NCI-H2227 treated with DMSO at 0.1 percent for 48 hours (cell line): ENCODE measurements around the gene DNAH17.
A peak's percentile ranks its signal among the peaks of the same experiment; 100 is the strongest.

Source experiments
- DNase-seq: peaks from one replicate; lab custom pipeline; 2025; lab: John Stamatoyannopoulos, UW

The DNAH17 gene

DNA sequence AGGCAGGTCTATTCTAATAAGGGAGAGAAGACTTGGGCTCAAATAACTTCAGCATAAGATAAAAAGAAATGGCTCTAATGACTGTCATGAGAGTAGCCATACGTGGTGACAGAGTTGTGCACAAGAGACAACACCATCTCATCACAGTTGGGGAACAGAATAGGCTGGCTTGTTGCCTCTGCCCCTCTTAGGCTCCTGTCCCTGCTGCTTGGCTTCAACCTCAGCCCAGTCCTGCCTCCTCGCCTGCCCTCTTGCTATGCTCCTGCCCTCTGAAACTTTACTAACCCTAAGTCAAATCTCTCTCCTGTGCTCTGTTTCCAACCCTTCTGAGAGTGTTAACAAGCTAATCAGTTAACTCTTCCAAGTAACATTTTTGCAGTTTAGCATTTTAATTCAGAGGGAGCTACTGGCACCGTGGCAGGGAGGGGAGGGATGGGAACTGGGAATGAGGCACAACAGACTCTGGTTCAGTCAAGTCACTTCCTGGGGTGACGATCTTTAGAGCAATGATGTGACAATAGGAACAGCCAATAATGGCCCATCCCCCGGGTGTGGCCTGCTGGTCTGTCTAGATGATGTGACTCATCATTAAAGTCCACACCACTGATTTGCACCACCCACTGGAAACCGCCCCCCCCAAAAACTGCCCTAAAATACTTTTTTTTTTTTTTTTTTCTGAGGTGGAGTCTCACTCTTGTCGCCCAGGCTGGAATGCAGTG, 35.5 kb downstream of the DNAH17 start:
- no peak for DNase-seq

DNA sequence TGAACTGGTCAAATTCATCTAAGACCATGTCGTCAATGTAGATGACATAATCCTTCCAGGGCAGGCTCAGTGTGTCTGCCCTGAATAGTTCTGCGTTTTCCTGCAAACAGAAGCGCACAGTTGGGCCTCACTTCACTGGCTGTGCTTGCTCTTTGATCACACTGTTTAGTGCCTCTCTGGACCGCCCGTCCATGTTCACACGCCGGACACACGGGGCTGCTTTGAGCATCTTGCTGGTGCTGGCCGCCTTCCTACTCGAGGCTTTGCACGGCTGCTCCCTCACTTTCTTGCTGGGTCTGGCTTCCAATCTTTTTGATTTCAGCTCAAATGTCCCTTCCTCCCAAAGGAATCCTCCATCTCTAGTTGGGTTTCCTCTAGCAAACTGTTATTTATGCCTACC, 37.4 kb downstream of the DNAH17 start:
- no peak for DNase-seq

DNA sequence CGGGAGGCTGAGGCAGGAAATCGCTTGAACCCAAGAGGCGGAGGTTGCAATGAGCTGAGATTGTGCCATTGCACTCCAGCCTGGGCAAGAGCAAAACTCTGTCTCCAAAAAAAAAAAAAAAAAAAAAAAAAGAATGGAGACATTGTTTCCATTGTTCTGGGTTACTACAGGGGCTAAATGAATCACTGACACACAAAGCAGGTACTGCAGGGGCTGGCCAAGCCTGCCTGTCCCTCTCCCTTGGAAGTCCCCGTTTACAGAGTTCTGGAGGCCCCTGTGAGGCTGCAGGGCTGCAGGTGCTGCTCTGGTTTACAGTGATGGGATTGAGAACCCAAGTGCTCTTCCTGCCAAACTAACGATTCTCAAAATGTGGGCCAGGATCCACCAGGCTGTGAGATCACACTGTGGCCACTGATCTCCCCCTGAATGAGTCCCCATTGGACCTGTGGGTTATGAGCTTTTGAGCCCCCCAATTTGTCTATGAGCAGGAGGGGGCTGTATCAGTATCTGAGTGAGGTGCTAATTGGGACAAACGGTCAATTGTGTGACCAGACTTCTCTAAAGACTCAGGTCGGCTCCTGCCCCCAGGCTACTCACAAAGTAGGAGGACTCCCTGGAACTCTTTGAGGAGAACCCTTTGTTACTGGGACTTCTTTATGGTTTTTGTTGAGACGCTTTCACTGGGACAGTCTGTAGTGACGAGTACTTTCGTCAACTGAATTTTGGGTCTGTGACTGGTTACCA, 39.0 kb downstream of the DNAH17 start:
- DNase-seq, result no peak

DNA sequence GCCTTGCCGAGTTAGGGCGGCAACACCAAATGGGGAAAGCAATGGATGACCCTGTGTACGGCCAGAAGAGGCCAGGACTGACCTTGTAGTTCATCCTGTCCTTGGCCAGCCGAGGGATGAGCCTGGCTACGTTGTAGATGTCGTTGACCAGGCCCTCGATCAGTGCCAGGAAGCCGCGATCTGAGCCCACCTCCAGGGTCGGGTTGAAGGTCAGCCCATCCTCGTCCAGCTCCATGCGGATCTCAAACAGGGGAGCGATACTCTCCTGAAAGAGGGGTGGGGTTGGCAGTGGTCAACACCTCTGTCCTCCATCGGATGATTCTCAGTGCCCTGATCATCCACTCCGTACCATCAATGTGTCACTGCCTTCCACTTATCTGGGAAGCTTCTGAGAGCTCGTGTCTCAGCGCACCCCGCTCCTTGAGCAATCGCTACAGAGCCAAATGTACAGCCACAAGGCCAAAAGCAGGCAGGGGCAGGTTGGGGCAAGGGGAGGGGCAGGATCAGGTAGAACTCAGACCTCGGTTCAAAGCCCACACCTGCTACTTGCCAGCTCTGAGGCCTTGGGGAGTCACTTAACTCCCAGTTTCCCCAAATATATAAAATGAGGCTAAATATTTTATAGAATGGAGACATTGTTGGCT, 39.9 kb downstream of the DNAH17 start:
- no peak for DNase-seq

DNA sequence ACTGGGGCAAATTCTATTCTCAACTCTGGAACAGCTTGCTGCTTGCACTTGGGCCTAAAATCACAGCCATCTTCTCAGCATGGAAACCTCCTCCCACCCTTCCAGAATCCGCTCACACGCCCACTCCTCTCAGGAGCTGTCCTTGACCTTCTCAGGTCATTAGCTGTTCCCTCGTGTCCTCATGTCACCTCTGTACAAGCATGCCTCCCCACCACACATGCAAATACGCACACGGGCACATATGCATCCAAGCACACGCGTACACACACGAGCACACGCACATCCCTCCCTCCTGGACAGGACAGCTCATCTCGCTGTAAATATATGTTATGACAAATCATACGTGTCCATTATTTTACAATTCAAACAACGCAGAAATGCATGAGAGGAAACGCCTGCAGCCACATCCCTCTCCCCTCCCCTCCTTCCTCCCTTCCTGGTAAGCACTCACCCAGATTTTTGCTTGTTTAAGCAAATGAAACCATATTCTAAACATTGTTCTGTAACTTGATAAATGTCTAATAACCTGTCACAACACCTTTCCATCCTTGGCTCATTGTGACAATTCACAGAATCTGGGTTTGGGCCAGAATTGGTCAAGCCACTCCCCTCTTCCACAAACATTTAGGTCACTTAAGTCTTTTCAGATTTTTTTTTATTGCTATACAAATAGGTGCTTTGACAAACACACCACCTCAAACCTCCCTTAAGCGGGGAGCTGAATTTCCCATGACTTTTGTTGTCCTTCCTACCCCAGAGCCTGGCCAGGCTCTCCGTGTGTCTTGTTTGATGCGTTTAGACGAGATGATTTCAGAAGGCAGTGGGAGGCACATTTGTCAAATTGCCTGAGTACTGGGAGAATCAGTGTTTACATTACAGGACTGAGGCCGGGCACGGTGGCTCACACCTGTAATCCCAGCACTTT, 41.7 kb downstream of the DNAH17 start:
- peak; percentile 77 for DNase-seq

DNA sequence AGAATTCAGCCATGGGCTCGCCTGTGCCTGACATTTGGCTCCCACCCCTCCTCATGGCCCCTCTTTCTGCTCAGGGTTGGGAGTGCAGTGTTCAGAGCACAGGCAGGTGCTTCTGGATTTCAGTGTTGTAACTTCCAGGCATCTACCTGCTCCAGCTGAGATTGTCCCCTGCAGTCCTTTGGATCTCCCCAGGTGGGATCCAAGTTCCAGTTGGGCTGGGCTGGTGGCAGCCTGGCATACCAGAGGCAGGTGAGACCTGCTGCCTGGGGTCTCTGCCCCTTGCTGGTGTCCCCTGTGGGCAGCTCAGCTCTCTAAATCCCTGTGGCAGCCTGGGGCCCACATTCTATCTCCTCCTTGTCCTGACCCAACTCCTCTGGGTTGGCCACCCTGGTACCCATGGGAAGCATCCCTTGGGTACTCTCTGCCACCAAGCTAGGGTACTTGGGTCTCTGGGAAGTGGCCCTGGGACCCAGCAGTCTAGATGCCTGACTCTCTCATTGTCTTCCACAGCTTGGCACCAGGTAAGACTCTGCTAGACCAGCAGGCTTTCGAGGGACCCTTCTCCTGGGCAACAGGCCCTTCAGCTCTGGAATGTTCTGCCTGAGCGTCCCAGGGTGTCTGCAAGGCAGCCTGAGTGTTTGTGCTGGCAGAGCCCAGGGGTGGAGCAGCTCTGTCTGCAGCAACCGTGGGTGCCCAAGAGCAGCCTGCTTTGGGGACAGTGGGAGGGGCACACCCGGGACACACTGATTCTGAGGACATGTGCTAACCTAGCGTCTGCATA, 42.5 kb downstream of the DNAH17 start:
- no peak for DNase-seq

DNA sequence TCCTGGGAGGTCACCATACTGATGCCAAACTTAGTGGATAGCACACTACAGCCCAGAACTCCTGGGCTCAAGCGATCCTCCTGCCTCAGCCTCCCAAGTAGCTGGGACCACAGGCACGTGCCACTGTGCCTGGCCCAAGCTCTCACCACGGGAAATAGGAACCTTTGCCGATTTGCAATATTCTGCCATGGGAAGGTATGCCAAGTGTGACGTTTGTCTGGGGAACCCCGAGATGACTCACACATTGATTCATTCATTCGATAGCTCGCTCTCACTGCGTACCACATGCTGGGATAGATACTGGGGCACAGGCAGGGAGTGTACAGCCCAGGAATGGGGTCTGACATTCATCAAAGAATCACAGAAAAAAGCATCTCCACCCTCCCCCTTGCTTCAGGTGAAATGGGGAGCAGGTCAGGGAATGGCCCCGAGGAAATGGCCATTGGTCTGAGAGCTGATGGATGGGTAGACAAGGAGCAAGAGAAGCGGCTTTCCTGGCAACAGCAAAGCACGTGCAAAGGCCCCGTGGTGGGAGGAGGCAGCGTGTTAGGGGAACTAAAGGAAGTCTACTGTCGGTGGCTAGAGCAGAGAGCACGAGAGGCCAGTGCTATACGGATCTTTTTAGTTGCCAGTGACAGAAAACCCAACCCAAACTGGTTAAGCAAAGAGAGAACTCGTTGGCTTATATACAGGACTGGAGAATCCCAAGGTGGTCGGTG, 44.1 kb downstream of the DNAH17 start:
- no peak for DNase-seq

DNA sequence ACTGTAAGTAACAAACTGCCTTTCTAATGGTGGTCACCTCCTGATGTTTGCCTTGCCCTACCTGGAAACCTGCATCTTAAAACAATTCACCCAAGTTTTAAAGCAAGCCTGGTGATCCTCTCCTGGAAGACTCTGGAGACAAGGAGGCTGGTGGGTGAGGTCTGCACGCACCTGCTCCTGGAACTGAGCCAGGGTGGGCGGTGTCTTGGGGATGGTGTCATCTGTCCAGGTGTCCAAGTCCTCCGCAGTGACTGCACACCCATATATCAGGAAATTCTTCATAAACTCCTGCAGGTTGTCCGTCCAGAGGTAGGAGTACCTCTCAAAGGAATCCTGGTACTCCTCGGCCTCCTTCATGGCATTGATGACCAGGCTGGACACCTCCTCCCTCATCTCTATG, 44.9 kb downstream of the DNAH17 start:
- DNase-seq, result no peak

DNA sequence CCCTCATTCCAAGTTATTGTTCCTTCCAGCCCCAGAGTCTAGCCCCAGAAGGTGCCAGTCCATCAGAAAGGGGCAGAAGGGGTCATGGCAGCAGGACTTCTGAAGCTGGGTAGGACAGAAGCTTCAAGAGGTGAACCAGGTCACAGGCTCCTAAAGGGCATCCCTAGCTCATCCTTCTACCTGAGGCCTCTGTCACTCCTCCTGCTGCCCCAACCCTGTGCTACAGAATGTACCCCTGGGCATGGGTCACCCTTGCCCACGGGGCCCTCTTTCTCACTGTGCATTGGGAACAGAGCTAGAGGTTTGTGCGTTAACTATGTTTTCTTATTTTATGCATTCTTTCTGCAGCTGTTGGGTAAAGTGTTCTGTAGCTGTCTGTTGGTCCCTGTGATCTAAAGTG, 46.5 kb downstream of the DNAH17 start:
- DNase-seq, result no peak

DNA sequence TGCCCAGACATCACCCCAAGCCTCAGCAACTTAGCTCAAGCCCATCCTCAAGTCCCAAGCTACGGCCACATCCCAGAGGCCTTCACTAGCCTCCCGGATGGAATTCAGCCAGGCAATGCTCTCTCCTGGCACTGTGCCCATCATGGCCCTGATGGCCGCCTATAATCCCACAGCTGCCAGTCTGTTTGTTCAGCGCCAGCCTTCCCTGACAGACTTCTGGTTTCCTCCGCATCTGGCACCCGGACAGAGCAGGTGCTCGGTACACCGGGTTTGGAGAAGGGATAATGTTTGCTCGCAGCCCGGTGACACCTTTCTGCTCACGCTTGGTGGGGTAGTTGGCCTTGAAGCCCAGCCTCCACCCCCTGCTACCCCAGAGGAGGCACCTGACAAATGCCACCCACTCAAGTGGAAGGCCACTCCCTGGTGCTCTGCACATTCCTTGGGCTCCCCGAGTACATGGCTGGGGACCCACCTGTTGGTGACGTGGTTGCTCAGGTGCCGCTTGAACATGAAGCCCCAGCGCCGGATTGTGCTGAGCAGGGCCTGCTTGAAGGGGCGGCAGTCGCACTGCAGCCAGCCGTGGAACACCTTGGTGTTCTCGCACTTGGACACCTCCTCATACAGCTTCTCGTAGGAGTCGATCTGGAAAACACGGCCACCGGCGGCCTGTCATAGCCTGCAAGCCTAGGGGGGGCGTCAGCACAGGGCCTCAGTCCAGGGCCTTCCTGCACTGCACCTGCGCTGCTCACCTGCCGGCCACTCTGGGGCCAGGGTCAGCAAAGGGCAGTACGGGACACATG, 47.1 kb downstream of the DNAH17 start:
- no peak for DNase-seq

DNA sequence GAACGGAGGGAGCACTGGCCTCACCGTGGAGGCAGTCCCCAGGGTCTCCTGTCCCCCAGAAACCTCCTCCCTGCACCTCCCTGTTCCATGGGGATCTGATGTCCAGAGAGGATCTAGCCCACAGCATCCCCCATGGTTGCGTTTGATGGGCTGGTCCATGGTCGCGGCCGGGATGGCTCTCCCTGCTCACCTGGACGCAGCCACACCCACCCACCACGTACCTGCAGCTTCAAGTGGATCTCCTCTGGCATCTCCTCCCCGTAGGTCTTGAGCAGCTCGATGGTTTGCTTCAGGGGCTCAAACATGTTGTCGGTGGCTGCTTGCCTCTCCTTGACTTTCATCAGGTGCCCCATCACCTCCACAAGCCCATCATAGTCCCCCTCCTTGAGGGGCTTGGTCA, 47.9 kb downstream of the DNAH17 start:
- DNase-seq, result no peak

DNA sequence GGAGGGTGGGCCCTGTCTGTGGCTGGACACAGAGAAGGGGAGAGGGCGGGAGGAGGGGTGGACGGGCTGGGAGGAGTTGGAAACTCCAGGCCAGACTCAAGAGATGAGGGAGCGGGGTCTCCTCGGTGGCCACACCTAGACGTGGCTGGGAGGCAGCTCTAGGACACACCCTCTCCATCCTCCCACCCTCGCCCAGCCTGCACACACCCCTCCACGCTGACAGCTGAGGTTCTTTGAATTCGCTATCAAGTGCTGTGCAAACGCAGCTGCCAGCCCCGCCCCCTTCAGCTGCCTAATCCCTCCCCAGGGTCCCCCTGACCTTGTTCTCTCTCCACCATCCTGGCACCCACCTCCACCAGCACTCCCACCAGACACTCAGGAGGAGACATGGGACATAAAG, 48.7 kb downstream of the DNAH17 start:
- peak; percentile 43 for DNase-seq

DNA sequence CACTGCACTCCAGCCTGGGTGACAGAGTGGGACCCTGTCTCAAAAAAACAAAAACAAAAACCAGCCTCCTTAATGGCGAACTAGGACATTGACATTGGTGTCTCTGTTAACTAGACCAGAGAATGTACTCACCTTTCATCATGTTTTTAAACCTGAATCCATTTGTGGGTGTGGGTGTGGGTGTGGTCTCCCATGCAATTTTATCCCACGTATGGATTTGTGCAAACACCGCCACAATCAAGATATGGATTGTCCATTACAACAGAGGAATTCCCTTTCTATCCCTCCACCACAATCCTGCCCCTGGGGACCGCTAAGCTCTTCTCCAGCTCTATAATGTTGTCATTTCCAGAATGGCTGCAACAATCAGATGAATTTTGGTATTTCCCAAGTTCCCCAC, 49.9 kb downstream of the DNAH17 start:
- DNase-seq, result no peak

DNA sequence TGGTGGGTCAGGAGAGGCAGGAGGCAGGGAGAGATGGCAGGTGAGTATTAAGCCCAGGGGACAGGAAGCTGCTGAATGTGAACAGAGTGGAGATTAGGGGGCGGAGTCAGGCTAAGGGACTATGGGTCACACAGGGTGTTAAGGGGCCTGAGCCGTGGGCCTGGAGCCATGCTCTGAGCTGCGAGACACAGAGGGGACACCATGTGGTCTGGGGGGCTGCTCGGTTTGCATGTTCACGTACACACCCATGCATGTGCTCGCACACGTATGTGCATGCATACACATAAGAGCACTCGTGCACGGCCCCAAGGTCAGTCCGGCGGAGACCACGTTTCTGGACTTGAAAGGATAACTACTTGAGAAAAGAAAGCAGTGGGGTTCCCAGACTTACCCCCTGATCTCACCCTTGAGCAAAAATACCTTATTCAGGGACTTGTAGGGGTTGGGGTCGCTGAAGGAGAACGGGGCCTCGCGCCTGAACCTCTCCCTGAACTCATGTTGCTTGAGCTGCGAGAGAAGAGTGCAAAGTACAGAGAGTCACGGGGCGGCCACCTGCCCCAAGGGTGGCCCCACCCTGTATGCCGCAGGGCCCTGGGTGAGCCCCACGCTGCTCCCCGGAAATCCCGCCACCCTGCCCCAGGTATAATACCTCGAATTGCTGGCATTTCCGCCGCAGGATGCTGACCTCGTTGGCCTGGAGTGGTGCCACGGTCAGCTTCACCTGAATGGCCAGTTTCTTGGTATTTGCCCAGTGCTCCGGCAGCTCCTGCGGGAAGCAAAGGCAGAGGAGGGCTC, 50.8 kb downstream of the DNAH17 start:
- no peak for DNase-seq

DNA sequence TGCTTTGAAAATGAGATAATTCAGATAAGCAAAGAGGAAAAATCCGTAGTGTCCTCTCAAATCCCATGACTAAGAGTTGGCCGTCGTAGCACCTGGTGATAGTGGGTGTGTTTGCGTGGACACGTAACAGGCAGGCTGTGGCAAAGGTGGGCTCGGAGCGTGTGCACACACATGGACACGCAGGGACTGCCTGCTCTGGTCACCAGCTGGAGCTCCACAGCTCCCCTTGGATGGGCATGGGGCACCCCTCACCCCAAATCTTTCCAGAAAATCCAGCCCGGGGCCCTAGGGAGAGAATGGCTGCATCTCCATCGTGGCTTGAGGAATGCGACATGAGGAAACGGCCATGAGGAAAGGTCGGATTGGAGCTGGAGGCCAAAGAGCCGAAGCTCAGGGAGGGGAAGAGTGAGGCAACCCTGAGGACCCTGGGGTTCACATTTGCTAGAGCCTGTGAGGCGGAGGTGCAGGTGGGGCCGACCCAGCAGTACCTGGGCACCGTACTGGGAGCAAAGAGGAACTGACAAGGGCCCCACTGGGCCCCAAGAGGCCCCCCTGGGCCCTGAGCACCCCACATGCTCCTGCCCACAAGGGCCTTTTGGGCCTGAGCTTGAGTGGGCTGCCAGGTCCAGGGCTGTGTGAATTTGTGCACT, 51.6 kb downstream of the DNAH17 start:
- DNase-seq, result no peak

DNA sequence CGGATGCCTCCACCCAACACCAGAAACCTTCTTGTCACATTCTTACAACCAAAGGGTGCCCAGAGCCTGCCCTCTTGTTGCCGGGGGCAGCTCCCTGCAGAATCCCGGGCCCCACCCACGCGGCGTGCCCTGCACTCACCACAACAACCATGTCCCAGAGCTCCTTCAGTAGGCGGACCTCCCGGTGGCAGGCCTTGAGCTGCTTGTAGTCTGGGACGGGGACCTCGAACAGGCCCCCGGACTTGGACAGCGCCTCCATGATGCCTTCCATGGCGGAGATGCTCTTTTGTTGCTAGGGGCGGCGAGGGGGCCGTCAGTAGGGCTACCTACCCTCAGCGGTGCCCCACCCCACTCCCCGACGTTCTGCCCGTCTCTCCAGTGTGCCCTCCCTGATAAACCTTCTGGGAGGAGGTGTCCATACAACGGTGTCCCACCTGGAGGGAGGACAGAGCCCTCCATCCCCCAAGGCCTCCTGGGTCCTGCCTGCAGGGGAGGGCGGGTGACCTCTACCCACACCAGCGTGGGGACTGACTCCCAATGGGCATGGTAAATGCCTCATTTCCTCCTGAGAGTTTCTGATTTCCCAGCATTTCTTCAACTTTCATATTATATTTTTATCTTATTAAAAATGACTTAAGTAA, 52.2 kb downstream of the DNAH17 start:
- DNase-seq, result no peak

DNA sequence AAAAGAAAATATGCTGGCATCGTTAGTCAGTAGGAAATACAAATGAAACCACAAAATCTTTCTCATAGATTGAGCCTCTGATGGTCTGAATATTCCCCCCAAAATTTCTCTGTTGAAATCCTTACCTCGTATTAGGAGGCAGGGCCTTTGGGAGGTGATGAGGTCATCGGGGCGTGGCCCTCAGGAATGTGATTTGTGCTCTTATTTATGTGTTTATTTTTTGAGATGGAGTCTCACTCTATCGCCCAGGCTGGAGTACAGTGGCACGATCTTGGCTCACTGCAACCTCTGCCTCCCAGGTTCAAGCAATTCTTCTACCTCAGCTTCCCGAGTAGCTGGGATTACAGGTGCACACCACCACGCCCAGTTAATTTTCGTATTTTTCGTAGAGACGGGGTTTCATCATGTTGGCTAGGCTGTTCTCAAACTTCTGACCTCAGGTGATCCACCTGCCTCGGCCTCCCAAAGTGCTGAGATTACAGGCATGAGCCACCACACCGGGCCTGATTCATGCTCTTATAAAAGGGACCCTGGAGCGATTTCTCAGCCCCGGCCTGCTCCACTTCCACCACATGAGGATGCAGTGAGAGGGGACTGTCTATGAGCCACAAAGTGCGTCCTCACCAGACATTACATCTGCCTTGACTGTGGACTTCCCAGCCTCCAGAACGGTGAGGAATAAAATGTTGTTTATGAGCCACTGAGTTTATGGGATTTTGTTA, 53.1 kb downstream of the DNAH17 start:
- no peak for DNase-seq
